Suprapubic skin (tissue), 4 donors: ENCODE results near the gene PGLYRP2. TPM values are rescaled to one million over a fixed set of nuclear protein-coding genes. Genes with fewer than 3 reads are reported as not detected.

Experiments used
- DNase-seq, 2 donors: peaks; one replicate each; pipeline ENCODE4 v3.0.0-alpha.2; 2019; ENCODE audit warnings: low spot score in 2 of 2
- H3K27ac ChIP-seq: fragments of 200-600 bp; sonication (generic); one replicate; pipeline ENCODE4 v1.5.1; 2019
- H3K27me3 ChIP-seq: fragments of 200-600 bp; sonication (generic); one replicate; pipeline ENCODE4 v1.5.1; 2019
- H3K36me3 ChIP-seq: fragments of 200-600 bp; sonication (generic); one replicate; pipeline ENCODE4 v1.5.1; 2019
- H3K4me1 ChIP-seq: fragments of 200-600 bp; sonication (generic); one replicate; pipeline ENCODE4 v1.5.1; 2019
- H3K4me3 ChIP-seq: fragments of 200-600 bp; sonication (generic); one replicate; pipeline ENCODE4 v1.5.1; 2019; ENCODE audit warnings: mild to moderate bottlenecking
- H3K9me3 ChIP-seq: fragments of 200-600 bp; sonication (generic); one replicate; pipeline ENCODE4 v1.5.1; 2019
- CTCF ChIP-seq, 2 donors: fragments of 200-600 bp in 1 of 2; fragments of 450-650 bp in 1 of 2; sonication (generic) in 1 of 2; IDR thresholded peaks; one replicate each; pipeline ENCODE4 v1.5.1; 2016 to 2019; ENCODE audit warnings: antibody characterized with exemption in 2 of 2, mild to moderate bottlenecking in 1 of 2, moderate library complexity in 1 of 2
- EP300 ChIP-seq: sonication (generic); formaldehyde crosslinking; IDR thresholded peaks from one replicate; pipeline ENCODE4 v1.6.1; 2017; ENCODE audit warnings: antibody characterized with exemption
- POLR2A ChIP-seq, 2 donors: fragments of 450-650 bp; IDR thresholded peaks; one replicate each; pipeline ENCODE4 v1.6.1; 2017; ENCODE audit warnings: antibody characterized with exemption in 2 of 2, mild to moderate bottlenecking in 2 of 2, moderate library complexity in 2 of 2
- POLR2AphosphoS5 ChIP-seq, 3 donors: sonication (generic); formaldehyde crosslinking; IDR thresholded peaks; one replicate each; pipeline ENCODE4 v1.6.1; 2017; ENCODE audit warnings: antibody characterized with exemption in 3 of 3
- WGBS: methylation state at CpG from one replicate; pipeline ENCODE4 v1.1.5; 2018; 5-methylcytosine and 5-hydroxymethylcytosine counted together
- total RNA-seq, 4 donors: library from RNA; depleted of rRNA; stranded (reverse); fragments of >200 nt; gene quantifications; one replicate each; pipeline ENCODE4 v1.1.0, GENCODE V29; 2016

Gene PGLYRP2, protein sequence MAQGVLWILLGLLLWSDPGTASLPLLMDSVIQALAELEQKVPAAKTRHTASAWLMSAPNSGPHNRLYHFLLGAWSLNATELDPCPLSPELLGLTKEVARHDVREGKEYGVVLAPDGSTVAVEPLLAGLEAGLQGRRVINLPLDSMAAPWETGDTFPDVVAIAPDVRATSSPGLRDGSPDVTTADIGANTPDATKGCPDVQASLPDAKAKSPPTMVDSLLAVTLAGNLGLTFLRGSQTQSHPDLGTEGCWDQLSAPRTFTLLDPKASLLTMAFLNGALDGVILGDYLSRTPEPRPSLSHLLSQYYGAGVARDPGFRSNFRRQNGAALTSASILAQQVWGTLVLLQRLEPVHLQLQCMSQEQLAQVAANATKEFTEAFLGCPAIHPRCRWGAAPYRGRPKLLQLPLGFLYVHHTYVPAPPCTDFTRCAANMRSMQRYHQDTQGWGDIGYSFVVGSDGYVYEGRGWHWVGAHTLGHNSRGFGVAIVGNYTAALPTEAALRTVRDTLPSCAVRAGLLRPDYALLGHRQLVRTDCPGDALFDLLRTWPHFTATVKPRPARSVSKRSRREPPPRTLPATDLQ
- under 1 TPM in 1 of 4 donors, not detected in 3; 0.21 TPM for total RNA-seq

DNA sequence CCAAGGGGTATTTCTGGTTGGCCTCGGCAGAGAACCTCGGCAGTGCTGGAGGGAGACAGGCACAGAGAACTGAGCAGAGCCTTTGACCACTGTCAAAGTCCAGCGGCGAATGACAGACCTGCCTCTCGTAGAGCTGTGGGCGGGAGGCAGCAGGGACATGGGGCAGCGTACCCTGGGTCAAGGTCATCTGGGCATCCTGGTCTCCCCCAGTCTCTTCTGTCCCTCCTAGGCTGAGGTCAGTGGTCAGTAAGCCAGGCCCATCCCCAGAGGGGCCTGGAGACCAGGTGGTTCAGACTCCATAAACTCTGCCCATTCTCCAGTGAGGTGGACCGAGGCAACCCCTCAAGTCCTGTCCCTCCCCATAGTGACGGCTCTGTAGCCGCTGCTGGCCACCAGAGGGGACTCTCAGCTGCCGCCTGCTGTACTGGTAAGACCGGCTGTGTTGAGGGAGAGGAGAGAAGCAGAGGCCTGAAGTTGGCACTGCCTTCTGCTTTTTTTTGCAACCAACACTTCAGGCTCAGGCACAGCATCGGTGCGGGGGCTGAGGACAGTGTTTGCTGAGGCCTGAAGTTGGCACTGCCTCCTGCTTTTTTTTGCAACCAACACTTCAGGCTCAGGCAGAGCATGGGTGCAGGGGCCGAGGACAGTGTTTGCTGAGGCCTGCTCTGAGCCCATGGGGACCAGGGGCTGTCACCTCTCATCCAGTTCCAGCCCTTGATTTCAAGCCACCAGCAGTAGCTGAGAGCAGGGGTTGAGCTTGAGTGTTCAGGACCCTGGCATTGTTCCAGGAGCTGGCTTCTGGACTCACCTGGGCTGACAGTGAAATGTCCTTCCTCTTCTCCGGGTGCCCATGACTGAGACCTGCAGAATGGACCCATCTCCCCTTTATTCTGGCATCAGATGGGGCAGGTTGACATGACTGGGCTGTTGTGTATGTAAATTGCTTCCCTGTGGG lies at the start of gene PGLYRP2:
TSS of gene PGLYRP2 (minus strand) at position 111 of the 955 bp plus-strand sequence. CDS start 130 bp downstream, outside the sequence.
- 36% methylated on average over 11 of the region's 16 CpGs for WGBS
- TF ChIP-seq CTCF (IDR thresholded peaks at IDR 0.05) (peak in 1 of 2 donors; percentile 45), POLR2A (IDR thresholded peaks at IDR 0.05) (no peak)

DNA sequence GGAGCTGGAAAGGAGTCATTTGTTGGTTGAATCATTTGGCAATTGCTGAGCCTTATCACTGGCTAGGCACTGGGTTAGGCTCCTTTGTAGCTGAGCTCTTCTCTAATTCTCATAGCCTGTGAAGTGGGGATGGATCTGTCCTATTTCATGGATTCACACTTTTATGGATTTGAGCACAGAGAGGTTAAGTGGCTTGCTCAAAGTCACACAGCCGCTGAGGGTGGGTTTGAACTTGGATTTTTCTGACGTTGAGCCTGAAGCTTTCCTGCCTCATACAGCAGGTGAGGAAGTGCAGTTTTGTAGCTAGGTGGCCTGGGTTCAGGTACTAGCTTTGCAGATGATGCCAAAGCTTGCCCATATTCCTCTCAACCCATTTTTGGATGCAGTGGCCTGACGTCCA lies 48.4 kb upstream of the PGLYRP2 start:
- Histone ChIP-seq H3K4me3 (no peak overlapping the region), H3K27me3 (no peaks in the 10 kb centered on the region), H3K27ac (no peak overlapping the region), H3K4me1 (no peaks in the 10 kb centered on the region), H3K9me3 (no peaks in the 10 kb centered on the region), H3K36me3 (no peaks in the 10 kb centered on the region)
- TF ChIP-seq EP300: no peak
- no peak for TF ChIP-seq POLR2A (IDR thresholded peaks at IDR 0.05)
- TF ChIP-seq CTCF (IDR thresholded peaks at IDR 0.05): no peak
- TF ChIP-seq POLR2AphosphoS5 (IDR thresholded peaks at IDR 0.05): no peak
- WGBS: 71% methylated on average over 3 of the region's 3 CpGs
- DNase-seq: no peak

More for the DNA sequence above, at the start of gene PGLYRP2:
- Histone ChIP-seq H3K27me3 (no peaks in the 10 kb centered on the region), H3K9me3 (peaks cover 4% of the 10 kb centered on the region), H3K27ac (no peak within 1 kb of the TSS), H3K4me3 (no peak within 1 kb of the TSS), H3K4me1 (no peaks in the 10 kb centered on the region), H3K36me3 (no peaks in the 10 kb centered on the region)
- no peak for DNase-seq

- Histone ChIP-seq H3K4me3 (no peak overlapping the region), H3K27ac (no peak overlapping the region), H3K27me3 (no peaks in the 10 kb centered on the region), H3K36me3 (no peaks in the 10 kb centered on the region), H3K9me3 (no peaks in the 10 kb centered on the region), H3K4me1 (no peaks in the 10 kb centered on the region)
- 84% methylated on average over 2 of the region's 2 CpGs for WGBS
- TF ChIP-seq POLR2A (IDR thresholded peaks at IDR 0.05) (no peak), CTCF (IDR thresholded peaks at IDR 0.05) (no peak), EP300 (no peak), POLR2AphosphoS5 (IDR thresholded peaks at IDR 0.05) (no peak)
- no peak for DNase-seq
Measured at GRCh38 chr19:15526408-15526807, 47.1 kb upstream of the PGLYRP2 start.

DNA sequence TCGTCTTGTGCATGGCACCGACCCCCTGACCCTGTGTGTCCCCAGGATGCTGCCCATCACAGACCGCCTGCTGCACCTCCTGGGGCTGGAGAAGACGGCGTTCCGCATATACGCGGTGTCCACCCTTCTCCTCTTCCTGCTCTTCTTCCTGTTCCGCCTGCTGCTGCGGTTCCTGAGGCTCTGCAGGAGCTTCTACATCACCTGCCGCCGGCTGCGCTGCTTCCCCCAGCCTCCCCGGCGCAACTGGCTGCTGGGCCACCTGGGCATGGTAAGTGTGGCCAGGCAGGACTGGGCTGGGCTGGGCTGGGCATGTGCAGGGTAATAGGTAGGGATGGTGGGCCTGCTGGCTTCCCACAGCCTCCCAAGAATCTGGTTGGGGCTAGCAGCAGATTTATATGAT lies 46.0 kb upstream of the PGLYRP2 start:
- DNase-seq: no peak
- no peaks in the 10 kb centered on the region for H3K4me1 ChIP-seq
- H3K27ac ChIP-seq: no peak overlapping the region
- TF ChIP-seq EP300 (no peak), POLR2A (IDR thresholded peaks at IDR 0.05) (no peak), POLR2AphosphoS5 (IDR thresholded peaks at IDR 0.05) (no peak)
- no peaks in the 10 kb centered on the region for H3K27me3 ChIP-seq
- H3K4me3 ChIP-seq: no peak overlapping the region
- no peaks in the 10 kb centered on the region for H3K9me3 ChIP-seq
- WGBS: 79% methylated on average over 15 of the region's 15 CpGs
- H3K36me3 ChIP-seq: no peaks in the 10 kb centered on the region

- H3K36me3 ChIP-seq: no peaks in the 10 kb centered on the region
- H3K27me3 ChIP-seq: no peaks in the 10 kb centered on the region
- TF ChIP-seq POLR2A (IDR thresholded peaks at IDR 0.05): no peak
- TF ChIP-seq CTCF (IDR thresholded peaks at IDR 0.05): no peak
- TF ChIP-seq POLR2AphosphoS5 (IDR thresholded peaks at IDR 0.05): no peak
- TF ChIP-seq EP300: no peak
- DNase-seq: no peak
- H3K4me1 ChIP-seq: no peaks in the 10 kb centered on the region
- no peaks in the 10 kb centered on the region for H3K9me3 ChIP-seq
- H3K4me3 ChIP-seq: no peak overlapping the region
- WGBS: 77% methylated on average over 5 of the region's 5 CpGs
- no peak overlapping the region for H3K27ac ChIP-seq
Measured at GRCh38 chr19:15524781-15525180, 45.5 kb upstream of the PGLYRP2 start.
